ENCODE measurements around the gene HDDC3. TPM values are rescaled to one million over a fixed set of nuclear protein-coding genes. Genes with fewer than 3 reads are reported as not detected.
A peak's percentile ranks its signal among the peaks of the same experiment; 100 is the strongest.
"Not testable (repeated sequence)": the region's sequence is repeated elsewhere in the genome, so short reads cannot be mapped to it uniquely, and the experiment has no call there.

HDDC3 gene
- total and polyA plus RNA-seq, 4 experiments from 2014 or later = 27.4 to 38.7 (median 31.4) TPM

DNA sequence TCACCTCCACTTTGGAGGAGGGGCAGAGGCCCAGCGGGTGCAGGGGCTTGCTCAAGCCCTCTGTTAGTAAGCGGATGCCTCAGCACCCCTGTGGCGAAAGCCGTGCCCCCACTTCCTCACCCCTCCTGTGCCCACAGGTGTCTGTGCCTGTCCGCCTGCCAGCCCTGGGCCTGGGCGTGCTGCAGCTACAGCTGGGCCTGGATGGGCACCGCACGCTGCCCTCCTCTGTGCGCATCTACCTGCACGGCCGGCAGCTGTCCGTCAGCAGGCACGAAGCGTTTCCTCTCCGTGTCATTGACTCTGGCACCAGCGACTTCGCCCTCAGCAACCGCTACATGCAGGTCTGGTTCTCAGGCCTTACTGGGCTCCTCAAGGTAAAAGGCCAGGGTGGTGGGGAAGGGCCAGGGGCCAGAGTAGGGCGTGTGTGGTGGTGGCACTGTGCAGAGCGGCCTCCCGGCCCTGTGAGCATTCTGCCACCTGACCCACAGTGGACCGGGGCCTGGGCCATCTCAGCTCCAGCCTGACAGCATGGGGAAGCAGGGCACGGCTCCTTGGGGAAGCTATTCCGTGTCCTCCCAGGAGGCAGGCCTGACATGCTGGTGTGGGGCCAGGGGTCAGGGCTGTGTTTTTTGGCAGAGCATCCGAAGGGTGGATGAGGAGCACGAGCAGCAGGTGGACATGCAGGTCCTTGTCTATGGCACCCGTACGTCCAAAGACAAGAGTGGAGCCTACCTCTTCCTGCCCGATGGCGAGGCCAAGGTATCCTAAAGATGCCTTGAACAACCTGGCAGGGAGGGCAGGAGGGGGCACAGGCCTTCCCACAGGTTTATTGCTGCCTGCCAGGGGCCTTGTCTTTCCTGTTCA, 20.2 kb downstream of the HDDC3 start:
- peaks cover 86% of the 10 kb centered on the region for H3K36me3 ChIP-seq (ENCODE audit: insufficient read depth, low read length)
- H3K27ac ChIP-seq (ENCODE audit: low read depth, low read length) = no peak overlapping the region
- Mint-ChIP-seq H3K27ac (no peak overlapping the region), H3K9me3 (no peaks in the 10 kb centered on the region), H3K36me3 (peaks cover 52 to 78% of the 10 kb centered on the region in 2 donors), H3K4me1 (peaks cover 0 to 1% (median 0%) of the 10 kb centered on the region in 4 donors), H3K4me3 (no peak overlapping the region), H3K27me3 (no peaks in the 10 kb centered on the region)
- intact Hi-C loops (cut with micrococcal nuclease) = no loop called here
- H3K4me3 ChIP-seq (ENCODE audit: low read length in 2 of 2) = no peak overlapping the region
- no peak for DNase-seq
- H3K27me3 ChIP-seq (ENCODE audit: insufficient read depth, low read length) = no peaks in the 10 kb centered on the region
- H3K9me3 ChIP-seq (ENCODE audit: control insufficient read depth in 1 of 2, low read length in 2 of 2) = no peaks in the 10 kb centered on the region
- H3K4me1 ChIP-seq (ENCODE audit: insufficient read depth, low read length) = no peaks in the 10 kb centered on the region
- POLR2A ChIA-PET (ENCODE audit: partially characterized antibody) = no interaction called here
- CTCF ChIA-PET (ENCODE audit: partially characterized antibody) = interaction anchor here (1.2 to 2.2 kb wide), 2 partner anchors 19 to 20 kb away, joined by 4 to 13 read pairs; partner anchors contain the start of gene HDDC3

- Histone ChIP-seq H3K27me3 (ENCODE audit: insufficient read depth, low read length) (no peaks in the 10 kb centered on the region), H3K4me1 (ENCODE audit: insufficient read depth, low read length) (no peaks in the 10 kb centered on the region), H3K36me3 (ENCODE audit: insufficient read depth, low read length) (peaks cover 87% of the 10 kb centered on the region), H3K9me3 (ENCODE audit: control insufficient read depth in 1 of 2, low read length in 2 of 2) (no peaks in the 10 kb centered on the region), H3K27ac (ENCODE audit: low read depth, low read length) (no peak overlapping the region), H3K4me3 (ENCODE audit: low read length in 2 of 2) (no peak overlapping the region)
- ChIA-PET POLR2A (ENCODE audit: partially characterized antibody) (interaction anchor here (1.3 kb wide), 1 partner anchor 20 kb away, joined by 5 read pairs; the partner anchor contains the start of gene HDDC3), CTCF (ENCODE audit: partially characterized antibody) (interaction anchor here (1.2 kb wide), 1 partner anchor 20 kb away, joined by 4 read pairs; no protein-coding TSS in a partner anchor)
- no peaks in the 10 kb centered on the region for H3K27me3 Mint-ChIP-seq
- H3K27ac Mint-ChIP-seq = no peak overlapping the region
- peaks cover 46 to 76% of the 10 kb centered on the region in 2 donors for H3K36me3 Mint-ChIP-seq
- H3K4me3 Mint-ChIP-seq = no peak overlapping the region
- H3K4me1 Mint-ChIP-seq = peaks cover 0 to 1% (median 0%) of the 10 kb centered on the region in 4 donors
- intact Hi-C loops (cut with micrococcal nuclease) = no loop called here
- no peaks in the 10 kb centered on the region for H3K9me3 Mint-ChIP-seq
- DNase-seq = no peak
These were observed 21.1 kb downstream of the HDDC3 start for GRCh38 chr15:90911302-90911623.

GRCh38 chr15:90910441-90911301, 21.7 kb downstream of the HDDC3 start:
- H3K36me3 ChIP-seq (ENCODE audit: insufficient read depth, low read length) = peaks cover 88% of the 10 kb centered on the region
- peak overlapping the region in 1 of 7 donors; percentile 73 for H3K27ac Mint-ChIP-seq
- ChIA-PET POLR2A (ENCODE audit: partially characterized antibody) (interaction anchor here (1.3 kb wide), 1 partner anchor 21 kb away, joined by 5 read pairs; the partner anchor contains the start of gene HDDC3), CTCF (ENCODE audit: partially characterized antibody) (interaction anchor here (1.2 to 12.9 kb wide), 2 partner anchors 21 kb away, joined by 4 to 344 read pairs; partner anchors contain the start of genes HDDC3 and UNC45A)
- H3K9me3 ChIP-seq (ENCODE audit: control insufficient read depth in 1 of 2, low read length in 2 of 2) = no peaks in the 10 kb centered on the region
- no peak overlapping the region for H3K4me3 ChIP-seq (ENCODE audit: low read length in 2 of 2)
- H3K4me1 ChIP-seq (ENCODE audit: insufficient read depth, low read length) = no peaks in the 10 kb centered on the region
- H3K4me1 Mint-ChIP-seq = peaks cover under 1 to 5% (median 2%) of the 10 kb centered on the region in 4 donors
- no peak overlapping the region for H3K4me3 Mint-ChIP-seq
- H3K27me3 Mint-ChIP-seq = no peaks in the 10 kb centered on the region
- no peak for DNase-seq
- peaks cover 51 to 78% of the 10 kb centered on the region in 2 donors for H3K36me3 Mint-ChIP-seq
- no peaks in the 10 kb centered on the region for H3K9me3 Mint-ChIP-seq
- no peak overlapping the region for H3K27ac ChIP-seq (ENCODE audit: low read depth, low read length)
- no peaks in the 10 kb centered on the region for H3K27me3 ChIP-seq (ENCODE audit: insufficient read depth, low read length)
- intact Hi-C loops (cut with micrococcal nuclease) = no loop called here

DNA sequence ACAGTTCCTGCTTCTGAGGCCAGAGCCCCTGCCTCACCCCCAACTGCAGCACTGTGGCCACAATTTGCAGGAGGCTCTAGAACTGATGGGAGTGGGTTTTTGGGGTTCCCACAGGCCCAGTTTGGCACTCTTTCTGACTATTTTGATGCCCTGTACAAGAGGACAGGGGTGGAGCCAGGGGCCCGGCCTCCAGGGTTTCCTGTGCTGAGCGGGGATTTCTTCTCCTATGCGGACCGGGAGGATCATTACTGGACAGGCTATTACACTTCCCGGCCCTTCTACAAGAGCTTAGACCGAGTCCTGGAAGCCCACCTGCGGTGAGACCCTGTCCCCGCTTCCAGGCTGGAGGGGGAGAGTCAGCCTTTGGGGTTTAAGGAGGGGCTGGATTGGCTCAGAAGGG, 22.4 kb downstream of the HDDC3 start:
- Mint-ChIP-seq H3K36me3 (peaks cover 52 to 78% of the 10 kb centered on the region in 2 donors), H3K4me1 (peaks cover 2 to 12% (median 5%) of the 10 kb centered on the region in 4 donors), H3K27me3 (no peaks in the 10 kb centered on the region), H3K27ac (no peak overlapping the region), H3K4me3 (no peak overlapping the region), H3K9me3 (no peaks in the 10 kb centered on the region)
- Histone ChIP-seq H3K4me3 (ENCODE audit: low read length in 2 of 2) (no peak overlapping the region), H3K27me3 (ENCODE audit: insufficient read depth, low read length) (no peaks in the 10 kb centered on the region), H3K9me3 (ENCODE audit: control insufficient read depth in 1 of 2, low read length in 2 of 2) (no peaks in the 10 kb centered on the region), H3K27ac (ENCODE audit: low read depth, low read length) (no peak overlapping the region), H3K4me1 (ENCODE audit: insufficient read depth, low read length) (no peaks in the 10 kb centered on the region), H3K36me3 (ENCODE audit: insufficient read depth, low read length) (peaks cover 88% of the 10 kb centered on the region)
- ChIA-PET POLR2A (ENCODE audit: partially characterized antibody) (interaction anchor here (1.3 kb wide), 1 partner anchor 22 kb away, joined by 5 read pairs; the partner anchor contains the start of gene HDDC3), CTCF (ENCODE audit: partially characterized antibody) (interaction anchor here (12.9 kb wide), 1 partner anchor 22 kb away, joined by 344 read pairs; the partner anchor contains the start of genes HDDC3 and UNC45A)
- no peak for DNase-seq
- intact Hi-C loops (cut with micrococcal nuclease) = no loop called here

DNA sequence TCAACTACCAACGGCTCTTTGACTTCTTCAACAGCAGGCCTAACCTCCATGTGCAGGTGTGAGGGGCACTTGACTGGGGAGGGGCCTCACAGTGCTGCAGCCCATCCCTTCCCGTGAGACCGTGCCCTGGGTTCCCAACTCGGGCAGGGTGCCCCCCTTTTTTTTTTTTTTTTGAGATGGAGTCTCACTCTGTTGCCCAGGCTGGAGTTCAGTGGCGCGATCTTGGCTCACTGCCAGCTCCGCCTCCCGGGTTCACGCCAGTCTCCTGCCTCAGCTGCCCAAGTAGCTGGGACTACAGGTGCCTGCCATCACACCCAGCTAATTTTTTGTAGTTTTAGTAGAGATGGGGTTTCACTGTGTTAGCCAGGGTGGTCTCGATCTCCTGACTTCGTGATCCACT, 22.9 kb downstream of the HDDC3 start:
- H3K27ac ChIP-seq (ENCODE audit: low read depth, low read length); intact Hi-C loops (cut with micrococcal nuclease); DNase-seq; H3K4me3 Mint-ChIP-seq; H3K9me3 ChIP-seq (ENCODE audit: control insufficient read depth in 1 of 2, low read length in 2 of 2); H3K27me3 Mint-ChIP-seq; H3K27me3 ChIP-seq (ENCODE audit: insufficient read depth, low read length); POLR2A ChIA-PET (ENCODE audit: partially characterized antibody); H3K4me1 ChIP-seq (ENCODE audit: insufficient read depth, low read length); H3K9me3 Mint-ChIP-seq; H3K27ac Mint-ChIP-seq; H3K4me3 ChIP-seq (ENCODE audit: low read length in 2 of 2): not testable (repeated sequence)
- peaks cover 49 to 75% of the 10 kb centered on the region in 2 donors for H3K36me3 Mint-ChIP-seq
- H3K36me3 ChIP-seq (ENCODE audit: insufficient read depth, low read length) = peaks cover 87% of the 10 kb centered on the region
- peaks cover 2 to 14% (median 8%) of the 10 kb centered on the region in 4 donors for H3K4me1 Mint-ChIP-seq
- CTCF ChIA-PET (ENCODE audit: partially characterized antibody) = interaction anchor here (12.9 kb wide), 1 partner anchor 22 kb away, joined by 344 read pairs; the partner anchor contains the start of genes HDDC3 and UNC45A

GRCh38 chr15:90907838-90908507, 24.4 kb downstream of the HDDC3 start:
- Histone ChIP-seq H3K9me3 (ENCODE audit: control insufficient read depth in 1 of 2, low read length in 2 of 2) (no peaks in the 10 kb centered on the region), H3K27ac (ENCODE audit: low read depth, low read length) (no peak overlapping the region), H3K27me3 (ENCODE audit: insufficient read depth, low read length) (no peaks in the 10 kb centered on the region), H3K4me1 (ENCODE audit: insufficient read depth, low read length) (peaks cover 8% of the 10 kb centered on the region), H3K4me3 (ENCODE audit: low read length in 2 of 2) (no peak overlapping the region), H3K36me3 (ENCODE audit: insufficient read depth, low read length) (peaks cover 73% of the 10 kb centered on the region)
- POLR2A ChIA-PET (ENCODE audit: partially characterized antibody) = interaction anchor here (8.4 kb wide), 1 partner anchor 24 kb away, joined by 315 read pairs; the partner anchor contains the start of genes HDDC3 and UNC45A
- Mint-ChIP-seq H3K9me3 (no peaks in the 10 kb centered on the region), H3K27me3 (no peaks in the 10 kb centered on the region), H3K4me3 (no peak overlapping the region), H3K4me1 (peaks cover 3 to 24% (median 14%) of the 10 kb centered on the region in 4 donors), H3K27ac (no peak overlapping the region), H3K36me3 (peaks cover 38 to 64% of the 10 kb centered on the region in 2 donors)
- no peak for DNase-seq
- CTCF ChIA-PET (ENCODE audit: partially characterized antibody) = interaction anchor here (12.9 kb wide), 1 partner anchor 24 kb away, joined by 344 read pairs; the partner anchor contains the start of genes HDDC3 and UNC45A
- intact Hi-C loops (cut with micrococcal nuclease) = no loop called here
